Osteoblast (primary cell): ENCODE measurements around the gene TDRD9. TPM values are rescaled to one million over a fixed set of nuclear protein-coding genes. Genes with fewer than 3 reads are reported as not detected.

ENCODE experiments used
- DNase-seq: peaks from one replicate; pipeline ENCODE4 v3.0.0; 2011; ENCODE audit warnings: low spot score, mixed read lengths; ENCODE audit not compliant: insufficient read length; ENCODE audit errors: missing footprints
- H2AFZ ChIP-seq: 2 replicates; pipeline ENCODE4 v1.6.0; 2011; ENCODE audit warnings: mild to moderate bottlenecking, low read length
- H3K27ac ChIP-seq: 2 replicates; pipeline ENCODE4 v1.5.1; 2011; ENCODE audit warnings: mild to moderate bottlenecking, low read depth, low read length, moderate library complexity
- H3K27me3 ChIP-seq: 2 replicates; pipeline ENCODE4 v1.6.0; 2012; ENCODE audit warnings: mild to moderate bottlenecking, control low read depth, inconsistent platforms, low read length, moderate library complexity; ENCODE audit not compliant: insufficient read depth
- H3K36me3 ChIP-seq: 2 replicates; pipeline ENCODE4 v1.5.1; 2011; ENCODE audit warnings: mild to moderate bottlenecking, low read length, control low read depth, moderate library complexity; ENCODE audit not compliant: insufficient read depth
- H3K4me1 ChIP-seq: 2 replicates; pipeline ENCODE4 v1.5.1; 2011; ENCODE audit warnings: mild to moderate bottlenecking, low read length, control low read depth, moderate library complexity; ENCODE audit not compliant: insufficient read depth
- H3K4me2 ChIP-seq: 2 replicates; pipeline ENCODE4 v1.6.0; 2011; ENCODE audit warnings: mild to moderate bottlenecking, low read length; ENCODE audit not compliant: insufficient read depth
- H3K4me3 ChIP-seq: fragments of 200-600 bp; sonication (generic); 3 replicates; pipeline ENCODE4 v1.5.1; 2012; ENCODE audit warnings: mild to moderate bottlenecking, low read length, inconsistent platforms; ENCODE audit not compliant: insufficient read depth
- H3K79me2 ChIP-seq: 2 replicates; pipeline ENCODE4 v1.6.0; 2012; ENCODE audit warnings: mild to moderate bottlenecking, low read length, control low read depth, inconsistent platforms; ENCODE audit not compliant: insufficient read depth
- H3K9me3 ChIP-seq: 2 replicates; pipeline ENCODE4 v1.5.1; 2011; ENCODE audit warnings: low read depth, low read length, control low read depth
- H4K20me1 ChIP-seq: 2 replicates; pipeline ENCODE4 v1.6.0; 2012; ENCODE audit warnings: mild to moderate bottlenecking, low read length, control low read depth; ENCODE audit not compliant: insufficient read depth
- total RNA-seq: library from RNA; depleted of rRNA; stranded (reverse); fragments of >200 nt; gene quantifications from 2 replicates; pipeline ENCODE4 v1.2.3, GENCODE V29; 2012
- TF ChIP-seq, protein P1 (sequence below): IDR thresholded peaks from 2 replicates; pipeline ENCODE4 v1.5.1; 2011; ENCODE audit warnings: mild to moderate bottlenecking, low read depth, low read length, moderate library complexity; ENCODE audit errors: extremely low read depth

Gene TDRD9
- total RNA-seq, 1 donor = 1.1 TPM

DNA sequence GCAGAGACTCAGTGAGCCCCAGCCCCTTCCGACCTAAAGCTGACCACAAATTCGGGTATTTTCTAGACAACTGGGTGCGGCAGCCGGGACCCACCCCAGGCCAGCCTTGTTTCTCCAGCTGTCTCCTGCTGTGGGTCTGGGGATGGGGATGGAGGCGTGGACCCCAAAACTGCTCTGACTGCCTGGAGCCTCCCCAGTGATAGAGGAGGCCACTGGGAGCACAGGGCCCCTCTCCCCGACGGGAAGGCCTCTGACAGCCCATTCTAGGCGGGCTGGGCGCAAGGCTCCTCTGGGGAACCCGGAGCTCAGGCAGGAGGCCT lies 38.2 kb upstream of the TDRD9 start:
- H3K4me2 ChIP-seq = peak overlapping the region; percentile 68
- no peak overlapping the region for H2AFZ ChIP-seq

DNA sequence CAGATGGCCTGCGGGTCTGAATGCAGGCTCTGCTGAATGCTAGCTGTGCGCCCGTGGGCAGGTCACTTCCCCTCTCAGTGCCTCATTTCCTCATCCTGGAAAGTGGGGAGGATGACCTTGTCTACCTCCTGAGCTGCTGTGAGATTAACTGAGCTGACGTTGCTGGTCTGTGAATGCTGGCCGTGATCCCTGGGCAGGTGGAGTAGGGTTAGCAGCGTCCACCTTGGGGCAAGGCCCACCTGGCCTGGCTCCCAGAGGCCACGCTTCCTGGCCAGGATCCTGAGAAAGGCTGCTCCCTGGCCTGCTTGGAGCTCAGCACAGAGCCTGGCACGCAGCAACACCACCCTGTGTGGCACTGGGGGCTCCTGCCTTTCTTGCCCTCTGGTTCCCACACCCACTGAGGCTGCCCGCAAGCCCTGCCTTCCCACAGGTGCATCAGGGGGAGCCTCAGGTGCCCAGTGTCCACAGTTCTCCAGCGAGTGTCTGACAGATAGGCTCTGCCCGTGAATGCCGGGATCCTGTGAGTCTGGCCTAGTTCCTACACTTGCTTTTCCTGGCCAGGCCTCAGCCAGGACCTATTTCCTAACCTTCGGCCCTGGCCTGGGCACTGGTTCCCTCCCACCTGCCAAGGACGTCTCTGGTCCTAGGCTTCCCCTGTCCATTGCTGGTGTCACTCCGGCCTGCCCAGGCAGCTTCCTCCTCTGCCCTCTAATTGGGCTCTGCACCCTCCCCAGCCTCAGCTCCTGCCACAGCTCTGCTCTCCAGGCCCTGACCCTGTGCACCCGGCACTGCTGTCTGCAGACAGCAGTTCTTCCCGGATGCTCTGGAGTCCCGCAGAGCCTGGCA lies 37.2 kb upstream of the TDRD9 start:
- DNase-seq = peak; percentile 58
- Histone ChIP-seq H3K27me3 (peaks cover 6% of the 10 kb centered on the region), H3K4me3 (no peak overlapping the region), H3K4me1 (peaks cover 7% of the 10 kb centered on the region), H3K79me2 (no peaks in the 10 kb centered on the region), H3K9me3 (no peaks in the 10 kb centered on the region), H3K4me2 (no peak overlapping the region), H4K20me1 (no peaks in the 10 kb centered on the region), H2AFZ (no peak overlapping the region), H3K36me3 (no peaks in the 10 kb centered on the region), H3K27ac (no peak overlapping the region)
- TF ChIP-seq, protein P1, sequence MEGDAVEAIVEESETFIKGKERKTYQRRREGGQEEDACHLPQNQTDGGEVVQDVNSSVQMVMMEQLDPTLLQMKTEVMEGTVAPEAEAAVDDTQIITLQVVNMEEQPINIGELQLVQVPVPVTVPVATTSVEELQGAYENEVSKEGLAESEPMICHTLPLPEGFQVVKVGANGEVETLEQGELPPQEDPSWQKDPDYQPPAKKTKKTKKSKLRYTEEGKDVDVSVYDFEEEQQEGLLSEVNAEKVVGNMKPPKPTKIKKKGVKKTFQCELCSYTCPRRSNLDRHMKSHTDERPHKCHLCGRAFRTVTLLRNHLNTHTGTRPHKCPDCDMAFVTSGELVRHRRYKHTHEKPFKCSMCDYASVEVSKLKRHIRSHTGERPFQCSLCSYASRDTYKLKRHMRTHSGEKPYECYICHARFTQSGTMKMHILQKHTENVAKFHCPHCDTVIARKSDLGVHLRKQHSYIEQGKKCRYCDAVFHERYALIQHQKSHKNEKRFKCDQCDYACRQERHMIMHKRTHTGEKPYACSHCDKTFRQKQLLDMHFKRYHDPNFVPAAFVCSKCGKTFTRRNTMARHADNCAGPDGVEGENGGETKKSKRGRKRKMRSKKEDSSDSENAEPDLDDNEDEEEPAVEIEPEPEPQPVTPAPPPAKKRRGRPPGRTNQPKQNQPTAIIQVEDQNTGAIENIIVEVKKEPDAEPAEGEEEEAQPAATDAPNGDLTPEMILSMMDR = no peak

More for the DNA sequence above, 38.2 kb upstream of the TDRD9 start:
- H3K27me3 ChIP-seq = peaks cover 6% of the 10 kb centered on the region
- H3K4me3 ChIP-seq = no peak overlapping the region
- TF ChIP-seq, protein P1 = no peak
- H4K20me1 ChIP-seq = no peaks in the 10 kb centered on the region
- DNase-seq = peak; percentile 79
- H3K4me1 ChIP-seq = peaks cover 7% of the 10 kb centered on the region
- no peak overlapping the region for H3K27ac ChIP-seq
- H3K79me2 ChIP-seq = no peaks in the 10 kb centered on the region
- H3K9me3 ChIP-seq = no peaks in the 10 kb centered on the region
- H3K36me3 ChIP-seq = no peaks in the 10 kb centered on the region

- peaks cover 2% of the 10 kb centered on the region for H3K27me3 ChIP-seq
- DNase-seq = peak; percentile 46
- TF ChIP-seq, protein P1 = no peak
- H3K79me2 ChIP-seq = no peaks in the 10 kb centered on the region
- H3K27ac ChIP-seq = no peak overlapping the region
- H3K4me1 ChIP-seq = peaks cover 7% of the 10 kb centered on the region
- no peaks in the 10 kb centered on the region for H3K9me3 ChIP-seq
- H3K4me2 ChIP-seq = no peak overlapping the region
- no peak overlapping the region for H2AFZ ChIP-seq
- H3K4me3 ChIP-seq = no peak overlapping the region
- no peaks in the 10 kb centered on the region for H4K20me1 ChIP-seq
- no peaks in the 10 kb centered on the region for H3K36me3 ChIP-seq
Measured at GRCh38 chr14:103891667-103892215, 36.5 kb upstream of the TDRD9 start.

DNA sequence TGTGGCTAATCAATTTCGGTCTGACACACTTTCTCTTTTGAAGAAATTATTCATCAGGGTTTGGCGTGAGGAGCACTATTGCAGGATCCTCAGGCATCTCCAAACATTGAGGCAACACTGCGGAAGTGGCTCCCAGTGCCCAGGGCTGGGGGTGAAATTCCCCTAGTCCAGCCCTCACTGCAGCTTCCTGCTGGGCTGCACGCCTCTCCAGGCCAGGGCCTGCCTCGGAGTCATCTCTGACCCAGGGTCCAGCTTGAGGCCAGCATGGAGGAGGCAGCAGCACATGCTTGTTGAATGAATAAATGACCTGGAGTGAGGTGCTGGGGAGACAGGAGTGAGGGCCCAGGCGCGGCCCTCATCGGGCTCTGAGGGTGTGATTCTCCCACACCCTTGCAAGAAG lies 36.0 kb upstream of the TDRD9 start:
- TF ChIP-seq, protein P1 = no peak
- peaks cover 7% of the 10 kb centered on the region for H3K4me1 ChIP-seq
- no peaks in the 10 kb centered on the region for H3K9me3 ChIP-seq
- H3K36me3 ChIP-seq = no peaks in the 10 kb centered on the region
- H3K27me3 ChIP-seq = no peaks in the 10 kb centered on the region
- H2AFZ ChIP-seq = no peak overlapping the region
- H3K79me2 ChIP-seq = no peaks in the 10 kb centered on the region
- H3K4me2 ChIP-seq = no peak overlapping the region
- H3K4me3 ChIP-seq = no peak overlapping the region
- no peaks in the 10 kb centered on the region for H4K20me1 ChIP-seq
- no peak for DNase-seq
- H3K27ac ChIP-seq = no peak overlapping the region
